Globus pallidus (tissue), 1 donor: Measurements from ENCODE around the gene YTHDF2.

Experiments
- DNase-seq: peaks from one replicate; pipeline ENCODE4 v3.0.0-alpha.2; 2015; ENCODE audit warnings: low spot score

Gene YTHDF2

GRCh38 chr1:28801461-28801860 is 64.7 kb downstream of the YTHDF2 start:
- no peak for DNase-seq

- no peak for DNase-seq
These were observed 66.3 kb downstream of the YTHDF2 start for GRCh38 chr1:28803051-28803450.

GRCh38 chr1:28803662-28804061 is 66.9 kb downstream of the YTHDF2 start:
- DNase-seq, result no peak

- DNase-seq, result no peak
These were observed 67.3 kb downstream of the YTHDF2 start for GRCh38 chr1:28804071-28804470.

- no peak for DNase-seq
These were observed 70.3 kb downstream of the YTHDF2 start for GRCh38 chr1:28807046-28807445.

- no peak for DNase-seq
These were observed 71.2 kb downstream of the YTHDF2 start for GRCh38 chr1:28807986-28808385.

GRCh38 chr1:28811369-28811765 is 74.6 kb downstream of the YTHDF2 start:
- DNase-seq, result no peak

- DNase-seq, result no peak
These were observed 75.3 kb downstream of the YTHDF2 start, which contains the start of gene OPRD1 for GRCh38 chr1:28811766-28812668. Gene OPRD1 (plus strand): TSS chr1:28812170. CDS start chr1:28812384, 214 bp downstream.

GRCh38 chr1:28812669-28813468 is 76.1 kb downstream of the YTHDF2 start:
- DNase-seq, result no peak

GRCh38 chr1:28813931-28814465 is 77.3 kb downstream of the YTHDF2 start:
- no peak for DNase-seq

GRCh38 chr1:28815533-28816185 is 78.9 kb downstream of the YTHDF2 start:
- DNase-seq, result no peak

- DNase-seq, result no peak
These were observed 80.4 kb downstream of the YTHDF2 start for GRCh38 chr1:28817133-28817532.

GRCh38 chr1:28819020-28819419 is 82.3 kb downstream of the YTHDF2 start:
- no peak for DNase-seq
